Liver (tissue), 9 donors: ENCODE results near the gene CTTNBP2. TPM values are rescaled to one million over a fixed set of nuclear protein-coding genes. Genes with fewer than 3 reads are reported as not detected.

Source experiments
- DNase-seq: peaks from one replicate; pipeline ENCODE4 v3.0.0-alpha.2; 2017; ENCODE audit warnings: low spot score
- H3K27ac ChIP-seq, 2 donors: one replicate each; pipeline ENCODE4 v1.7.0; 2013; ENCODE audit warnings: inconsistent platforms in 2 of 2, low read length in 2 of 2, control low read depth in 1 of 2, low read depth in 1 of 2, mild to moderate bottlenecking in 1 of 2
- H3K27me3 ChIP-seq, 4 donors: one replicate each; pipeline versions ENCODE4 v1.6.1 to v1.7.0; 2013; ENCODE audit warnings: low read length in 3 of 4, inconsistent platforms in 1 of 4, mild to moderate bottlenecking in 1 of 4, moderate library complexity in 1 of 4; ENCODE audit not compliant: control insufficient read depth in 4 of 4, insufficient read depth in 4 of 4
- H3K36me3 ChIP-seq, 4 donors: one replicate each; pipeline versions ENCODE4 v1.6.1 to v1.7.0; 2013; ENCODE audit warnings: low read length in 3 of 4, mild to moderate bottlenecking in 3 of 4, low read depth in 1 of 4, moderate library complexity in 1 of 4; ENCODE audit not compliant: control insufficient read depth in 4 of 4, insufficient read depth in 3 of 4
- H3K4me1 ChIP-seq, 4 donors: one replicate each; pipeline versions ENCODE4 v1.6.1 to v1.7.0; 2013; ENCODE audit warnings: low read length in 3 of 4, mild to moderate bottlenecking in 3 of 4, moderate library complexity in 1 of 4; ENCODE audit not compliant: control insufficient read depth in 4 of 4, insufficient read depth in 4 of 4
- H3K4me3 ChIP-seq, 3 donors: one replicate each; pipeline versions ENCODE4 v1.6.1 to v1.7.0; 2013; ENCODE audit warnings: low read length in 3 of 3, control low read depth in 1 of 3, low read depth in 1 of 3, mild to moderate bottlenecking in 1 of 3
- H3K9ac ChIP-seq, 2 donors: one replicate each; pipeline ENCODE4 v1.7.0; 2013; ENCODE audit warnings: low read length in 2 of 2, mild to moderate bottlenecking in 2 of 2, moderate library complexity in 2 of 2, control low read depth in 1 of 2, low read depth in 1 of 2
- H3K9me3 ChIP-seq, 4 donors: one replicate each; pipeline versions ENCODE4 v1.6.1 to v1.7.0; 2013; ENCODE audit warnings: low read length in 3 of 4; ENCODE audit not compliant: control insufficient read depth in 4 of 4
- ATF3 ChIP-seq: IDR thresholded peaks from 2 replicates; pipeline ENCODE4 v1.6.1; 2016; ENCODE audit warnings: antibody characterized with exemption
- EGR1 ChIP-seq, 2 donors: IDR thresholded peaks; 2 replicates each; pipeline ENCODE4 v1.6.1; 2016 to 2018; ENCODE audit warnings: antibody characterized with exemption in 2 of 2, low read depth in 2 of 2
- FOXA2 ChIP-seq: IDR thresholded peaks from 2 replicates; pipeline ENCODE4 v1.6.1; 2016; ENCODE audit warnings: antibody characterized with exemption
- GABPA ChIP-seq, 2 donors: IDR thresholded peaks in 1 of 2; conservative IDR thresholded peaks in 1 of 2; 2 replicates each; pipeline ENCODE4 v1.6.1; 2016; ENCODE audit warnings: antibody characterized with exemption in 2 of 2, mild to moderate bottlenecking in 1 of 2, moderate library complexity in 1 of 2
- HNF4A ChIP-seq, 2 donors: conservative IDR thresholded peaks; 2 replicates each; pipeline ENCODE4 v1.6.1; 2016; ENCODE audit warnings: antibody characterized with exemption in 2 of 2, mild to moderate bottlenecking in 2 of 2
- JUND ChIP-seq, 2 donors: IDR thresholded peaks; 2 replicates each; pipeline ENCODE4 v1.6.1; 2016; ENCODE audit warnings: antibody characterized with exemption in 2 of 2
- NR2F2 ChIP-seq: IDR thresholded peaks from 2 replicates; pipeline ENCODE4 v1.6.1; 2016; ENCODE audit warnings: antibody characterized with exemption
- RAD21 ChIP-seq, 2 donors: IDR thresholded peaks; 2 replicates each; pipeline ENCODE4 v1.6.1; 2016; ENCODE audit warnings: antibody characterized with exemption in 2 of 2, mild to moderate bottlenecking in 2 of 2
- RXRA ChIP-seq, 2 donors: IDR thresholded peaks; 2 replicates each; pipeline ENCODE4 v1.6.1; 2017 to 2018; ENCODE audit warnings: antibody characterized with exemption in 2 of 2, mild to moderate bottlenecking in 1 of 2
- SP1 ChIP-seq: IDR thresholded peaks from 2 replicates; pipeline ENCODE4 v1.6.1; 2018; ENCODE audit warnings: antibody characterized with exemption, mild to moderate bottlenecking
- WGBS: extraction: QIAGEN DNeasy Blood & Tissue Kit; methylation state at CpG from one replicate; pipeline ENCODE4 v1.1.7; 2013; 5-methylcytosine and 5-hydroxymethylcytosine counted together
- polyA plus RNA-seq, 2 donors: library from polyadenylated mRNA; stranded (reverse) in 1 of 2; unstranded in 1 of 2; fragments of 200-250 nt in 1 of 2; fragments of >200 nt in 1 of 2; fragmentation: Nextera tagmentation in 1 of 2; extraction: Ambion mirVana in 1 of 2; gene quantifications; one replicate each; pipeline versions ENCODE4 v1.2.1 to v1.2.3, GENCODE V29; 2013 to 2015
- total RNA-seq, 2 donors: library from RNA; depleted of rRNA; stranded (reverse); fragments of >200 nt; gene quantifications; one replicate each; pipeline ENCODE4 v1.2.3, GENCODE V29; 2014
- TF ChIP-seq, protein P1 (sequence below): fragments of 150-350 bp; IDR thresholded peaks from 2 replicates; pipeline ENCODE4 v1.5.1; 2017; ENCODE audit warnings: improper control_type of control experiment, low read depth, low read length; ENCODE audit not compliant: missing input control
- TF ChIP-seq, protein P2 (sequence below): IDR thresholded peaks from 2 replicates; pipeline ENCODE4 v1.6.1; 2016; ENCODE audit warnings: antibody characterized with exemption, mild to moderate bottlenecking
- donor health status: healthy.
- donor health status: healthy.
- donor health status: healthy.
- donor health status: healthy.
- donor health status: healthy.

CTTNBP2 gene
- total and polyA plus RNA-seq, 4 donors: 1.2 to 1.7 (median 1.5) TPM

DNA sequence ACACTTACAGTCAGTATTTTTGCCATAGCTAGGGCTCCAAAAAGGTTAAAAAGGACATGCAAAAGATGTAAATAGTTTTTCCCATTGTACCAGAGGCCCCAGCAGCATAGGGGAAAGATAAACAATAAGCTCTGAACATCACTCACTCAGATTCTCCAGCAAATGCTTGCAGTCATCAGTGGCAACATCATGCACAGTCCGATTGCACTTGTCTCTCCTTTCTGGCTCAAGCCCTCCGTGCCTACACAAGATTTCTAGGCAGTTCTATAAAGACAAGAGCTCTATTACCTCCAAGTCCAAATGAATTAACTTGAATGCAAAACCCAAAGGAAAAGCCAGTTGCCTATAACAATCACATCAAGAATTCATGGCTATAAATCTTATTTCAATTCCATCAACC lies 106.3 kb downstream of the CTTNBP2 start:
- Histone ChIP-seq H3K4me3 (no peak overlapping the region), H3K4me1 (peaks cover 0 to 6% (median 3%) of the 10 kb centered on the region in 4 donors), H3K27me3 (no peaks in the 10 kb centered on the region), H3K36me3 (no peaks in the 10 kb centered on the region), H3K27ac (no peak overlapping the region), H3K9me3 (no peaks in the 10 kb centered on the region), H3K9ac (no peak overlapping the region)
- TF ChIP-seq, protein P1, sequence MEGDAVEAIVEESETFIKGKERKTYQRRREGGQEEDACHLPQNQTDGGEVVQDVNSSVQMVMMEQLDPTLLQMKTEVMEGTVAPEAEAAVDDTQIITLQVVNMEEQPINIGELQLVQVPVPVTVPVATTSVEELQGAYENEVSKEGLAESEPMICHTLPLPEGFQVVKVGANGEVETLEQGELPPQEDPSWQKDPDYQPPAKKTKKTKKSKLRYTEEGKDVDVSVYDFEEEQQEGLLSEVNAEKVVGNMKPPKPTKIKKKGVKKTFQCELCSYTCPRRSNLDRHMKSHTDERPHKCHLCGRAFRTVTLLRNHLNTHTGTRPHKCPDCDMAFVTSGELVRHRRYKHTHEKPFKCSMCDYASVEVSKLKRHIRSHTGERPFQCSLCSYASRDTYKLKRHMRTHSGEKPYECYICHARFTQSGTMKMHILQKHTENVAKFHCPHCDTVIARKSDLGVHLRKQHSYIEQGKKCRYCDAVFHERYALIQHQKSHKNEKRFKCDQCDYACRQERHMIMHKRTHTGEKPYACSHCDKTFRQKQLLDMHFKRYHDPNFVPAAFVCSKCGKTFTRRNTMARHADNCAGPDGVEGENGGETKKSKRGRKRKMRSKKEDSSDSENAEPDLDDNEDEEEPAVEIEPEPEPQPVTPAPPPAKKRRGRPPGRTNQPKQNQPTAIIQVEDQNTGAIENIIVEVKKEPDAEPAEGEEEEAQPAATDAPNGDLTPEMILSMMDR: no peak
- WGBS: 83% methylated on average over 2 of the region's 2 CpGs
- DNase-seq: no peak

DNA sequence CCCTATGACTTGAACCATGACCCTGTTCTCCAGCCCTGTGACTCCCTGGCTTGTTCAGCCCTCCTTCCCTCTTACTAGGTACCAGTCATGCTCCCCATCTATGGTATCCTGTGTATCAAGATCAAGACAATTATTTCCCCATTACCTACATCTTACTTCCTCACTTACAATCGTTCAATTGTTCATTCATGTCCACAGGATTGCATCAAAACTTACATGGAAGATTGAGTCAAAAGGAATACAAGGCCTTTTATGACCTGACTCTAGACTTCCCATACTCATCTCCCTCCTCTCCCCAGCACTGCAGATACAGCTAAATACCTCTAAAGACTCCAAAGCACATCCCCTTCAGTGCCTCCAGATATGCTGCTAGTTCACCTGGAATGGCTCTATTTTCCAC lies 109.2 kb downstream of the CTTNBP2 start:
- TF ChIP-seq ATF3: no peak
- no peak for TF ChIP-seq HNF4A (conservative IDR thresholded peaks at IDR 0.05)
- no peak for TF ChIP-seq EGR1 (IDR thresholded peaks at IDR 0.05; ENCODE audit: low read depth in 2 of 2)
- TF ChIP-seq, protein P1: no peak
- no peak for TF ChIP-seq GABPA (IDR thresholded peaks at IDR 0.05 in 1 of 2, conservative IDR thresholded peaks at IDR 0.05 in 1 of 2)
- no peak overlapping the region for H3K4me3 ChIP-seq
- 71% methylated on average over 1 of the region's 1 CpG for WGBS

GRCh38 chr7:117762055-117762454 lies 111.2 kb downstream of the CTTNBP2 start:
- Histone ChIP-seq H3K27me3 (no peaks in the 10 kb centered on the region), H3K27ac (no peak overlapping the region), H3K9me3 (no peaks in the 10 kb centered on the region), H3K9ac (no peak overlapping the region), H3K4me3 (no peak overlapping the region), H3K36me3 (no peaks in the 10 kb centered on the region), H3K4me1 (no peaks in the 10 kb centered on the region)
- TF ChIP-seq JUND (IDR thresholded peaks at IDR 0.05) (no peak), HNF4A (conservative IDR thresholded peaks at IDR 0.05) (no peak), NR2F2 (no peak), RAD21 (IDR thresholded peaks at IDR 0.05) (no peak), RXRA (IDR thresholded peaks at IDR 0.05) (no peak), FOXA2 (no peak), SP1 (no peak)
- TF ChIP-seq, protein P2, sequence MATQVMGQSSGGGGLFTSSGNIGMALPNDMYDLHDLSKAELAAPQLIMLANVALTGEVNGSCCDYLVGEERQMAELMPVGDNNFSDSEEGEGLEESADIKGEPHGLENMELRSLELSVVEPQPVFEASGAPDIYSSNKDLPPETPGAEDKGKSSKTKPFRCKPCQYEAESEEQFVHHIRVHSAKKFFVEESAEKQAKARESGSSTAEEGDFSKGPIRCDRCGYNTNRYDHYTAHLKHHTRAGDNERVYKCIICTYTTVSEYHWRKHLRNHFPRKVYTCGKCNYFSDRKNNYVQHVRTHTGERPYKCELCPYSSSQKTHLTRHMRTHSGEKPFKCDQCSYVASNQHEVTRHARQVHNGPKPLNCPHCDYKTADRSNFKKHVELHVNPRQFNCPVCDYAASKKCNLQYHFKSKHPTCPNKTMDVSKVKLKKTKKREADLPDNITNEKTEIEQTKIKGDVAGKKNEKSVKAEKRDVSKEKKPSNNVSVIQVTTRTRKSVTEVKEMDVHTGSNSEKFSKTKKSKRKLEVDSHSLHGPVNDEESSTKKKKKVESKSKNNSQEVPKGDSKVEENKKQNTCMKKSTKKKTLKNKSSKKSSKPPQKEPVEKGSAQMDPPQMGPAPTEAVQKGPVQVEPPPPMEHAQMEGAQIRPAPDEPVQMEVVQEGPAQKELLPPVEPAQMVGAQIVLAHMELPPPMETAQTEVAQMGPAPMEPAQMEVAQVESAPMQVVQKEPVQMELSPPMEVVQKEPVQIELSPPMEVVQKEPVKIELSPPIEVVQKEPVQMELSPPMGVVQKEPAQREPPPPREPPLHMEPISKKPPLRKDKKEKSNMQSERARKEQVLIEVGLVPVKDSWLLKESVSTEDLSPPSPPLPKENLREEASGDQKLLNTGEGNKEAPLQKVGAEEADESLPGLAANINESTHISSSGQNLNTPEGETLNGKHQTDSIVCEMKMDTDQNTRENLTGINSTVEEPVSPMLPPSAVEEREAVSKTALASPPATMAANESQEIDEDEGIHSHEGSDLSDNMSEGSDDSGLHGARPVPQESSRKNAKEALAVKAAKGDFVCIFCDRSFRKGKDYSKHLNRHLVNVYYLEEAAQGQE: no peak
- no peak for DNase-seq
- 89% methylated on average over 3 of the region's 3 CpGs for WGBS

More for the DNA sequence above, 109.2 kb downstream of the CTTNBP2 start:
- H3K36me3 ChIP-seq: no peaks in the 10 kb centered on the region
- H3K4me1 ChIP-seq: no peaks in the 10 kb centered on the region
- DNase-seq: no peak
- no peak overlapping the region for H3K27ac ChIP-seq
- H3K9ac ChIP-seq: no peak overlapping the region
- H3K9me3 ChIP-seq: no peaks in the 10 kb centered on the region
- H3K27me3 ChIP-seq: no peaks in the 10 kb centered on the region
